ENCODE measurements around the gene CDC42BPG. TPM values are rescaled to one million over a fixed set of nuclear protein-coding genes. Genes with fewer than 3 reads are reported as not detected.
"Not testable (repeated sequence)": the region's sequence is repeated elsewhere in the genome, so short reads cannot be mapped to it uniquely, and the experiment has no call there.

CDC42BPG gene
- polyA plus RNA-seq, 1 donor, result 1.0 TPM

- DNase-seq, result no peak
Measured at GRCh38 chr11:64848826-64849597, 4.6 kb upstream of the CDC42BPG start.

GRCh38 chr11:64848214-64848825, 3.9 kb upstream of the CDC42BPG start:
- no peak for DNase-seq

DNA sequence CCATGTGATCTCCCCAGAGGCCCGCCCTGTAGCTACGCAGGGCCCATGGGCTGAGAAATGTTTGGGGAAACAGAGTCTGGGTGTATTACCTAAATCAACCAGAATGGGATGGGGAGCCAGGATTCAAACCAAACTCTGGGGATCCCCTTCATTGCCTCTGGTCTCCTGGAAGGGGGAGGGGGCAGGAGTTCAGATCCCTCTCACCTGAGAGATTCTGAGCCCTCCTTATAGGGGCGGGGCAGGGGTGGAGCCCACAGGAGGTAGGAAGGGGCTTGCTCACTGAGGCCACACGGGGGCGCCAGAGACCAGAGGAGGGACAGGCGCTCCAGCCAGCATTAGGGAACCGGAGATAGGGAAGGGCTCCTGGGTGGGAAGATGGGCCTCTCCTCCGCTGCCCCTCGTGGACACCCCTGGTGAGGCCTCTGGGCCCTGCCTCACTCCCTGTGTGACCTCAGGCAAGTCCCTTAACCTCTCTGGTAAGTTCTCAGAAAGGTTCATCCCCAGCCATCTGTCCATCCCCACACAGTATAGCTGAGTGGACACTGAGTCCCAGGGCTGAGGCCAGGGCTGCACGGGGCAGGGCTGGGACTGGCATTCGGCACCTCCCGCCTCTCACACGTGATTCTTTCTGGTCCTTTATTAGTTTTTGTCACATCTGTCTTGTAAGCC, 2.7 kb upstream of the CDC42BPG start:
- peak; percentile 85 for DNase-seq

DNA sequence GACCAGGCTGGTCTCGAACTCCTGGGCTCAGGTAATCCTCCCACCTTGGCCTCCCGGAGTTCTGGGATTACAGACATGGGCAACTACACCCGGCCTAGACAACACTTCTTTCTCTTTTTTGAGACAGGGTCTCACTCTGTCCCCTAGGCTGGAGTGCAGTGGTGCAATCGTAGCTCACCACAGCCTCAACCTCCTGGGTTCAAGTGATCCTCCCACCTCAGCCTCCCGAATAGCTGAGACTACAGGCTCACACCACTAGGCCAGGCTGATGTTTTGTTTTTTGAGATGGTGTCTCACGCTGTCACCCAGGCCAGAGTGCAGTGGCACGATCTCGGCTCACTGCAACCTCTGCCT, 1.3 kb upstream of the CDC42BPG start:
- DNase-seq, result not testable (repeated sequence)

- DNase-seq, result no peak
Measured at GRCh38 chr11:64845129-64845775, 799 bp upstream of the CDC42BPG start.

- no peak for DNase-seq
Measured at GRCh38 chr11:64843686-64844329, 645 bp downstream of the CDC42BPG start.

- DNase-seq, result no peak
Measured at GRCh38 chr11:64842851-64843685, 1.4 kb downstream of the CDC42BPG start.

GRCh38 chr11:64842366-64842759, 2.1 kb downstream of the CDC42BPG start:
- DNase-seq, result no peak

DNA sequence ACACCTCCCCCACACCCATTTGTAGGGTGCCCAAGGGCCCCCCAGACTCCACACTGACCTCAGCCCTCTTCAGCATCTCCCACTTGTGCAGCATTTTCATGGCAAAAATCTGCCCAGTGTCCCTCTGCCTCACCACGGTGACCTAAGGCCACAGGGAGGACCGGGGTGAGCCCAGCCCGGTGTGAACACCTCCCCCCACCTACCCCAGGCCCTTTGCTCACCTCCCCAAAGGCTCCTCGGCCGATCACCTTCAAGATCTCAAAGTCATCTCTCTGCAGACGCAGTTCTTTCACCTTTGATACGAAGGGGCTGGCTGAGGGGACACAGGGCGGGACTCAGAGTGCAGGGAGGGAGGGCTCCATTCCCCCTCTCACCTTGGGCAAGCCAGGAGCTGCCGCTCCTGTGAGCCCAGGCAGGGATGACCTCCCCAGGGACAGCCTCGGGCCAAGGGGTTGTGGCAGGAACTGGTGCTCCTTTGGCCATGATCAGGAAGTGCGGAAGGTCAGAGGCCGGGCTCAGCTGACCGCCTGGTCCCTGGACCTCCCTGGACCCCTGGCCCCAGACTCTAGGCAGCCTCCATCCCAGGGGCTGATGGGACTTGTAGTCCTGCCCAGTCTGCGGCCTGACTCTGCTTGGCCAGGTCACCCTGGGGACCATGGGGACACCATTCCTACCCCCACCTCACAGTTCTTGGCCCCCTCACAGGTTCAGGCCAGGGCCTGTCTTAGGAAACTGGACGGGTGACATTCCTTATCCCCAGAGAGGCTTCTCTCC, 2.7 kb downstream of the CDC42BPG start:
- no peak for DNase-seq

DNA sequence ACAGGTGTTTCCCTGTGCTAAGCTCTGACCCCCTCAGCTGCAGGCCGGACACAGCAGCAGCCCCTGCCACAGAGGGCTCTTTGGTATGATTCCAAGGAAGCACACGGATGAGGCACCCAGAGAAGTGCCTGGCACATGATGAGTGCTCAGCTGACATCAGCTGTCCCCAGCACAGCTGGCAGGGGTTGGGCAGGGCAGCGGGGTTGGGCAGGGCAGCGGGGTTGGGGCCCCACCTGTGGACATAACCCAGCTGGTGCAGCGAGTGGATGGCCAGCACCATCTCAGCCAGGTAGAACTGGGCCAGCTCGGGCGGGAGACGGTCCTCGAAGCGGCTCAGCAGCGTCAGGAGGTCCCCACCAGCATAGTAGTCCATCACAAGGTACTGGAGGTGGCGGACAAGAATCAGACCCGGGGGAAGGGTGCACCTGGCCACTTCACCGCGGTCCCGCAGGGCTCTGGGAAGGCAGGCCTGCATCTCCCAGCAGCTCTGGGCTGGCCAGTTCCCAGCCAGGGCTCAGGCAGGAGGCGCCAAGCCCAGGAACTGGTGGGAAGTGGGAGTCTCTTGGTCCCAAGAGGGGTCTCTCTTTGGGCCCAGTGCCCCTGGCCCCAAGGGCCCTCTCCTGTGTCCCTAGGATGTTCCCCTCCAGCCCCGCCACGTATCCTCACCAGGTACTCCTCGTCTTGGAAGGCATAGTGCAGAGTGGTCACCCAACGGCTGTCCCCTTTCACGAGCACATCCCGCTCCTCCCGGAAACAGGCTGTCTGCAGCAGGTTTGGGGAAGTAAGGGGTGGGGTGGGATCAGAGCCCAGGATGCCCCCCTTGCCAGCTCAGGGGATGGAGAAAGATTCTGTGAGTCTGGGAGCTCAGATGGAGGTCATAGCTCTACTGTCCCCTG, 4.3 kb downstream of the CDC42BPG start:
- no peak for DNase-seq

DNA sequence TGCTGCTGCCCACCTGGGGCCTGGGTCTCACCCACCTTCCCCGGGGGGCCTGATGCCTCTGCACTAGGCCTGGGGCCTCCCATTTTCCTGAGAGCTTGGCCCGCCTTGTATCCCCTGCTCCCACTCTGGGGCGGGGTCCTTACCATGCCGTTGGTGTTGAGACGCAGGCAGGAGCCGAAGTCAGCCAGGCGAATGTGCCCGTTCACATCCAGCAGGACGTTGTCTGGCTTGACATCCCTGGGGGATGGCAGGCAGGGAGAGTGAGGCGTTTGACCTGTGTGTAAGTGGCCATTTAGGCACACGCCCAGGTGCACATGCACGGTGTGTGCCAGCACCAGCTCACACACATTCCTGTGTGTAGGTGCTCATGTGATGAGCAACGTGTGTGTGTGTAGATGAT, 5.1 kb downstream of the CDC42BPG start:
- DNase-seq, result no peak

DNA sequence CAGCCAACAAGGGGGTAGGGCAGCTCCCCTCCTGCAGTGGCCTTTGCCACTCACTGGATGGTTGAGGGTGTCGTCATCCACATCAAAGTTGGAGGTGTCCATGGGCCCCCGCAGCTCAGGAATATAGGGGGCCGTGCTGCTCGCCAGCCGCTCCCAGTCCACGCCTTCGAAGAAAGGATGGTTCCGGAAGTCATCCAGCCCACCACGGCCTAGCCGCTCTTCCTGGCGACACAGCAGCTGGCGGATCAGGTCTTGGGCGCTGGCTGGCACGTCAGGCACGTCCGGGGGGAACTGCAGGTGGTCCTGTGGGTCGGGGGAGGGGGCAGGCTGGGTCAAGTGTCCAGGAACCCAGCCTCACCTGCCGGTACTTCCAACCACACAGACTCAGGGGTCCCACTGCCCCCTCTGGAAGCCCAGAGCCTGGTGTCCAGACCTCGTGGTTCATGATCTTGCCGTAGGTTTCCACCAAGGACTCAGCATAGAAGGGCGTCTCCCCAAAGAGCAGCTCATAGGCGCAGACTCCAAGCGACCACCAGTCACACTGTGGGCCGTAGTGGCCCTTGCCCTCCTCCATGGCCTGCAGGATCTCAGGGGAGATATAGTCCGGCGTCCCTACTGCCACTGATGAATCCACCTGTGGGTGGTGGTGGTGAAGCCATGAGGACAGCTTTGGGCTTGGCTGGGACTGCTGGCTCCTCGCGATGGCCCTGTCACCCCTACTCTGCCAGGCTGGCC, 5.7 kb downstream of the CDC42BPG start:
- no peak for DNase-seq

DNA sequence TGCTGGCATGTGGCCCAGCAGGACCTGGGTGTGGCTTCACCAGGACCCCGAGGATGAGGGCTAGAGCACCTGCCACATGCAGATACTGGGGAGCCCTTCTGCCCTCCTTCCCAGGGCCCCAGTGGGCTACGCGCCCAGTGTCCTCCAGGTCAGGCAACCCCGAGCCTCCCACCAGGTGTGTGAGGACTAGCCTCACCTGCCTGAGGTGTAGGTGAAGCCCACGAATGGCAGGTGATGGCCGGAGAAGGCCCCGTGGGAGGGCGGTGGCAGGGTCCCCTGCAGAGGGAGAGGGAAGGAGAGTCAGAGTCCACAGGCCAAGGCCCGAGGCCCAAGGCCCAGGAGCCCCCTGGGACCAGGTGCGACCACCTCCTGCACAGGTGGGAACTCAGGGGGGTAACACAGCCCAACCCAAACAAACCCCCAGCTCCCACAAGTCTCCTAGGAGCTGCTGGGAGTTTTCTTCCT, 6.5 kb downstream of the CDC42BPG start:
- no peak for DNase-seq

DNA sequence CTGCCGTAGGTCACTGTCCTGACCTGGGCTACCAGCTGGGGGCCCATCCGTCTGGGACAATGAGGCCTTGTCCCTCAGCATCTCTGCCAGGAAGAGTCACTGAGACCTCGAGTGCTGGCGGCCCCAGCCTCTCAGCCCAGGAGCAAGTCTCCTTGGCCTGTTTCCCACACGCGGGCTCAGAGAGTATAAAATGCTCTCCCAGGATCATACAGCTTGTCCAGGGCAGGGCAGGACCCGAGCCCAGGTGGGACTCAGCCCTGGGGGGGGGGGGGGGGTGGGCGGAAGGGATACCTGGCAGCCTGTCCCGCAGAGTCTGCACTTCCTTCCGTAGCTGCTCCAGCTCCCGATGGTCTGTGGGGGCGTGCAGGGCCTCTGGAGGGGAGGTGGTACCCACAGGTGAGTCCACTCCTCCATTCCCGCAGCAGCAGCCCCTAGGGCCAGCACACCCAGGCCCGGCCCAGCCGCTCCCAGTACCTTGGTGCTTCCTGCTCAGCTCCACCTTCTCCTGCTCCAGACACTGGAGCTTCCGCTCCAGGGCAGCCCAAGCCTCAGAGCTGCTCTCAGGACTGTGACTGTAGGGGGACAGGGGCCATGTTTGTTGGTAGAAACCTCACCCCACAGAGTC, 7.9 kb downstream of the CDC42BPG start:
- DNase-seq, result no peak

GRCh38 chr11:64835616-64836447, 8.6 kb downstream of the CDC42BPG start:
- DNase-seq, result no peak

DNA sequence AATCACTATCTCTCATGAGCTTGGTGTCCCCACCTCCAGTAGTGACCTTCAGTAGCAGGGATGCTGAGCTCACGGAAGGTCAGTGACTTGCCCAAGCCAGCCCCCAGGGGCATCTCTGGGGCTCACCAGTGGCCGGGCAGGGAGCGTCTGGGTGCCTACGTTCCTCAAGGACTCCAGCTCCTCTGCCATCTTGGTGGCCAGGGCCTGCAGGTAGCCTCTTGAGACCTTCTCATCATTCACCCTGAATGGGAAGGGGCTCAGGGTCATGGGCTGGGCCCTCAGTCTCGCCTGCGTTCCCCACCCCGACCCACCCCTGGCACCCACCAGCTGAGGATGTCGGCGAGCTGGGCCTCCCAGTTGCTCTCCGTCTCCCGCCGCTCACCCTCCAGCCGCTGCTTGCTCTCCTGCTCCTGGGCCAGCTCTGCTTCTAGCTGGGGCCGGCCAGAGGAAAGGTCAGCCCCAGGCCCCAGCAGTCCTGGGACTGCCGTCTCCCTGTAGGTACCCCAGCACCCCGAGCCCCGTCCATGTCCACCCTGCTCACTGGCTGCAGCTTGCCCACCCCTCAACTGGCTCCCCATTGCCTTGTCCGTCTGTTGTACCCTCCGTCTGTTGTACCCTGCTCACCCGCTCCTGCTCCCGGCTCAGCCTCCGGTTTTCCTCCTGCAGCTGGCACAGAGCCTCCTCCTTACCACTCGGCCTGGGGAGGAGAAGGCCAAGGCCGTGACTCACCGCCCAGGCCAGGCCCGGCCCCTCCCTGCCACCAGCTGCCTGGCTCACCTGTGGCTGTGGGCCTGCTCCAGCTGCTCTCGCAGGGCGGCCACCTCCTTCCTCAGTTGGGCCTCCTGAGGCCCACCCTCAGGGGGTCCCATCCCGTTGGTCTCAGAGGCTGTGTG, 9.5 kb downstream of the CDC42BPG start:
- DNase-seq, result no peak
